ENCODE data around the gene SYNPO2L.

Gene SYNPO2L

DNA sequence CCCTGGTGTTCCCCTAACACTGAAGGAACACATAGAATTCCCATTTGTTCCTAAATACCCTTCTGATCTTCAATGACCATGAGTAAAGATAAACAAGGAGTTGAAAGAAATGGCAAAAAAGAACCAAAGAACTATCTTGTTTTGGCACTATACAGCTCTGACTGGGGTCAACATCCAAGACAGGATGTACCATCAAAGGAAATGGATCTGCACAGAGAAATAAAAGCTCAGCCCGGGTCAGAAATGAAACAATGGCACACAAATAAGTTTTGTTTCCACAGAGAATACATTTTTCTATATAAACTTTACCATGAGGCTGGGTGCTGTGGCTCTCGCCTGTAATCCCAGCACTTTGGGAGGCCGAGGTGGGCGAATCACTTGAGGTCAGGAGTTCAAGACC, 46.7 kb downstream of the SYNPO2L start:
- no peak for TF ChIP-seq CTCF (IDR thresholded peaks at IDR 0.05; ENCODE audit: insufficient read depth, low read depth, low read length, missing control alignments)
- DNase-seq (ENCODE audit: low read depth), result no peak
- H3K4me3 ChIP-seq (ENCODE audit: low read depth, low read length), result no peak overlapping the region

DNA sequence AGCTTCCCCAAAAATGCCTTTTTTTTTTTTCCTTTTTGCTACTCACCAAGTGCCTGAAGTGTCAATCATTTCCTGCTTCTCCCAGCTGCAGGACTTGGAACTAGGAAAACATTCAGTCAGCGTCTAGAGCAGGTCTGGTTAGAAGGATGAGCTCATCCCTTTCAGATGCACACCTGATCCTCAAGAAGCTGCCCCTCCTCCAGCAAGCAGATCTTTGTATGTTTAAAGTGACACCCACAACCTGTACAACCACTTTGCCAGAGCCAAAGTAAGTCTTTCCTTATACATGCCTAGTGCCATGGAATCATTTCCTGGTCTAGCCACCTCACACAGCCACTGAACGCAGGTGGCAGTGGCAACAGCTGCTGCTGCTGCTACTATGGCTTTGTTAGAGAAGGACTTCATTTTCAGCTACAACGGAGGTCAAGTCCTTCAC, 54.3 kb downstream of the SYNPO2L start:
- DNase-seq (ENCODE audit: low read depth), result no peak
- no peak for TF ChIP-seq CTCF (IDR thresholded peaks at IDR 0.05; ENCODE audit: insufficient read depth, low read depth, low read length, missing control alignments)
- no peak overlapping the region for H3K4me3 ChIP-seq (ENCODE audit: low read depth, low read length)

DNA sequence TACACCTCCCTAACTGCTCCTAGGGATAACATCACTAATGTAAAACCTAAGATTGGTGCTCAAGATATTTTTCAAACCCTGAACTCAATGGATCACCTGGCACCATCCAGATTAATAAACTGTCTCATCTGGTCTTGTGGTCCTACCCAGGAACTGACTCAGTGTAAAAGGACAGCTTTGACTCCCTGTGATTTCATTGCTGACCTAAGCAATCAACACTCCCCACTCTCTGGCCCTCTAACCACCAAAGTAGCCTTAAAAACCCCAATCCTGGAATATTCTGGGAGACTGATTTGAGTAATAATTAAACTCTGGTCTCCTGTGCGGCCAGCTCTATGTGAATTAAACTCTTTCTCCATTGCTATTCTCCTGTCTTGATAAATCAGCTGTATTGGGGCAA, 58.5 kb downstream of the SYNPO2L start:
- TF ChIP-seq CTCF (IDR thresholded peaks at IDR 0.05; ENCODE audit: insufficient read depth, low read depth, low read length, missing control alignments), result no peak
- H3K4me3 ChIP-seq (ENCODE audit: low read depth, low read length), result no peak overlapping the region
- no peak for DNase-seq (ENCODE audit: low read depth)

Measured in GM12865 (cell line).